CD4-positive, alpha-beta T cell treated with Interleukin-1 beta for 1 hour (primary cell): ENCODE data around the gene LILRA5.
"Not testable (repeated sequence)": the region's sequence is repeated elsewhere in the genome, so short reads cannot be mapped to it uniquely, and the experiment has no call there.

Source experiments
- DNase-seq, 2 donors: peaks; one replicate each; pipeline ENCODE4 v3.0.0-alpha.2; 2020 to 2022

Gene LILRA5

DNA sequence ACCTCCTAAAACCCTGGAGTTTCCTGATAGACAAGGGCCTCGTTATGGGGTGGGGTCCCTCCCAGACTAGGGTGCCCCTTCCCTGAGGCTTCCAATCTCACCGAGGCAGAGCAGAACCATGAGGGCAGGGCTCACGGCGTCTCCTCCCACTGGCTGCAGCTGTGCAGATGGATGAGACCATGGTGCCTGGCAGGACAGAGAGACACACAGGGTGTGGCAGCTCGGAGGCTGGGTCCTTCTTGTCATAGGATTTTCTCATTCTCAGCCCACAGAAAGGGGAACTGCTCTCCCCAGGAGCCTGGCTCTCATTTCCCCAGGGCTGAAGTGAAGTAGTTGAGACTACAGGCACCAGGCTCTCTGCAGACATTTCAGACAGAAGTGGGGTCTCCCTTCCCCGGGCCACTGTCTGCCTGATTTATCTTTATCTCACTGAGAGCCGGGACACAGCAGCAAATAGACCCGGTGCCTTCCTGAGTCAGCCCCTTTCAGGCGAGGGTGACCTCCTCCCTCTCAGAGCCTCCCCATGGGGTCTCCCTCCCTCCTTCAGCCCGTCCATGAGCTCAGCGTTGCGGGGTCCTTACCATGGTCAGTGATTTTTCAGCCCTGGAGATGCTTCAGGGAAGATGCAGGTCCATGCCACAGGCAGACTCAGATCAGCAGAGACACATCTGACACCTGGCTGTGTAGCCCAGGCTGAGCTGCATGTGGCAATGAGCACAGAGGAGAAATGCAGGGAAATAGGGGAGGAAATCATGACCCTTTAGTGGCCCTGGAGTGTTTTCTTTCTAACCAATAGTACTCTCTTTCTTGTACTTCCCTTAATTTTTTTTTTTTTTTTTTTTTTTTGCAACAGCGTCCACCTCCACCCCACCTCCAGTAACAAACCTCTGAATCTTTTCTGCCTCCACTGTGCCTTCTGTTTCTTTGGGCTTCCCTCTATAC lies at the start of gene LILRA5:
Gene LILRA5 (minus strand): TSS at position 731 of the 942 bp plus-strand sequence. CDS start 147 bp downstream, at position 584.
- peak; percentile 12 to 63 for DNase-seq

DNA sequence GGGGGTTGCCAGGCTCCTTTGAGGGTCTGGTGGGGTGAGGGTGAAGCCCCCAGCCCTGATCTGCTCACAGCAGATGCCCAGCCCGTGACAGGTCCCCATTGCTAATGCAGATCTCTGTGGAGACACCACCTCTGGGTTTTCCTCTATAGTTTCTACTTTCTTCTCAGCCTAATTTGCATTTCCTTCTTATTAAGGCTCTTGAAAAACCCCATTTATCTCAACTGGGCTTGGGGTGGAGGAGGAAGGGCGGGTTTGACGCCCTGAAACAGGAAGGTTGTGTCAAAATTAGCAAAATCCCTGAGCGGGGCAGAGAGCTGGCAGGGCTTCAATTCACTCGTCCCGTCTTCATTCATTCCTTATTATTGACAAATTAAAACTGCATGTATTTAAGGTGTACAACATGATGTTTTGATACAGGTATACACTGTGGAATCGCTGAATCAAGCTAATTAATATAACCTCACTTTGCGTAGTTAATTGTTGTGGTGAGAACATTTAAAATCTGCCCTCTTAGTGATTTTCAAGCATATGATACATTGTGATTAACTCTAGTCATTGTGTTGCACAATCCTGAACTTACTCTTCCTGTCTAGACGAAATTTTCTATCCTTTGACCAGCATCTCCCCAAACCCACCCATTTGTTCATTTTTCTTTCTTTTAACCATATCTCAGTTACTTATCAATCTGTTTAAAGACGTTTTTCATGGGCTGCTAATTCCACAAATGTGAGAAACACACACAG lies 48.9 kb upstream of the LILRA5 start:
- DNase-seq = not testable (repeated sequence)

DNA sequence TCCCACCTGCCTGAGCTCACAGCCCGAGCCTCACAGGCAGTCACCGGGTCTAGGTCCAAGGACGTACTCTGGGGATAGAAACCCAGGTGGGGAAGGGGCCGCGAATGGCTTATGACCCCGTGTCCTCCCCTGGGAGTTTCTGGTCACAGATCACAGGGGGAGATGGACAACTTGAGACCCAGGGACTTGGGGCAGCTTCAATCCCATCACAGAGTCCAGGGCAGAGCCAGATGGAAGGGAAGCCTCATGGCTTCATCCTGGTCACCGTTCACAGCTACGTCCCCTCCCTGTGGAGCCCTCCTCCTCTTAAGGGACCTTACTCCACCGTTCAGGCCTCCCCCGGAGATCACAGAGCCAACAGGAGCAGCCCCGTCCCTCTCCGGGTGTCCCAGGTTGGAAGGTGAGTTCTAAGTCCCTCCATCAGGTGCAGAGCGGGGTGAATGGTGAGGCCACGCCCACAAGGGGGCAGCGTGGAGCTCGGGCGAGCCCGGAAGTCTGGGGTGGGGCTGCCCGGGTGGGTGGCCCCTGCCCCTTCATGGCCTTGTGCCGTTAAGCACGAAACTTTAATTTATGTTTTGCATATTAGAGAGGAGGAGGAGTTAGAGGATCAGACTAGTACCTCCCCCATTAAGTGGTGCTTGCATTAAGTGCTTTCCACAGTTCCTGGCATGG lies 46.3 kb upstream of the LILRA5 start:
- DNase-seq = peak; percentile 77 to 81

DNA sequence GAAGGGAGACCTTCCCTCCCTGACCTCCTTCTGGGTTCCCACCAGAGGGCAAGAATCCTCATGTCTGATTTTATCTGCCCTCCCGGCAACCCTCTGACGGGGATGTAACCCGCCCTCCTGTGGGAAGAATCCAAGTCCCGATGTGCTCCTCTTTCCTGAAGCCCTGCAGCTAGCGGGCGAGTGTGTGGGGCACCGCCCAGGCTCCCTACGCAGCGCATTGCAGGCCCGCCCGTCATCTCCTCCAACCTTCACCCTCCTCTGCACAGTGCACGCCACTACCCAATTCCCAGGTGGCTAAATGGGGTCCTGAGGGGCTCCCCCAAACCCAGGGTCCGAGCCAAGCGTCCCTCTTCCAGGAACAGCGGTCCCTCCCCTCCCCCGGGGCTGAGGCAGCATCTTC lies 44.4 kb upstream of the LILRA5 start:
- no peak for DNase-seq

DNA sequence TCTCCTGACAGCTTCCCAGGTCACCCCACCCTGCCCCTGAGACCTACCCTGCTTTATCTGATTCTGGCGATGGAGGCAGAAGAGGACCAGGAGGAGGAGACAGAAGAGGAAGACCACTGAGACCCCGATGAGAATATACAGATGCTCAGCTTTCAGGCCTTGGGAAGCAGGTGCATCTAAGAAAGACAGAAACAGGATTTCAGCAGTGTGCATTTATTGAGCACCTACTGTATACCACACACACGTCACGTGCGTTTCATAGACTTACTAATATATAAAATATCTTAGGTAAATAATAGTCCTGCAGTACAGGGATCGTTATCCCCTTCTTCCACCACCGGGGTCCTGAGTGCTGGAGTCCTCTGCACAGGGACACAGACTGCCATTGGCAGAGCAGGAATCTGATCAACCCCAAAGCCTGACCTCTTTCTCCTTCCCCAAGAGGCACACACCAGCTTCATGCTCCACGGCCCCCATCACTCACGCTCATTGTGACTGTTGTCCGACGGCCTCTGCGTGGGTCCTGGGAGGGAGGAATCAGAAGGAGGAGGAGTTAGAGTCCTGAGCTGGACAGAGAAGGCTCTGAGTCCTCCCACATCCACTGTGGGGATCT lies 43.6 kb upstream of the LILRA5 start:
- DNase-seq = no peak

DNA sequence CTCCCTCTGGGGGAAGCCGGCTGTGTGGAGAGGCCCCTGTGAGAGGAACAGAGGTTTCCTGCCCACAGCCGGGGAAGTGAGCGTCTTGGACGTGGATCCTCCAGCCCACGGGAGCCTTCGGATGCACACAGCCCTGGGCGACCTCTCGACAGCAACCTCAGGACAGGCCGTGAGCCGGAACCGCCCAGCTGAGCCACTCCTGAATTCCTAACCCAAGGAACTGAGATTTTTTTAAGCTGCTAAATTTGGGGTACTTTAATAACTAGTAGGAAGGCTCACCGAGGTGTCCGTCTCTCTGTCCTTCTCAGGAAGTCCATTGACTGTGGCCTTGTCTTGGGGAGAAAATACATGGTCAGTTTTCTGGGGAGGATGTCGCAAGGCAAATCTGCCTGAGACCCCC lies 42.7 kb upstream of the LILRA5 start:
- no peak for DNase-seq

DNA sequence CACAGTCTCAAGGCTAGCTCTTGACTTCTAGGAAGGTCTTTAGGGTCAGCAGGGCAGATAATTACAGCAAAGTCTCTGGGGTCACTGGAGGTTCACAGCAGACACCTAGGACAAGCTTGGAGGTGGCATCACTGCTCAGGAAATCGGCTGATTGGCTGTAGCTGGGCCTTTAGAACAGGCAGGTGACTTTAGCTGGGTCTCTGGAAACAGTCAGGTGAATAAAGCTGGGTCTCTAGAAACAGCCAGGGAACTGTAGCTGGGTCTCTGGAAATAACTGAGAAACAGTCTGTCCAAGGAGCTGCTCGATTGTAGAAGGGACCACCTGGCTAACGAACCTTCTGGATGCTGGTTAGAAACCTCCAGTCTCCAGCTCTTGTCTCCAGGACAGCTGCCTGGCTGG lies 41.8 kb upstream of the LILRA5 start:
- DNase-seq = no peak

DNA sequence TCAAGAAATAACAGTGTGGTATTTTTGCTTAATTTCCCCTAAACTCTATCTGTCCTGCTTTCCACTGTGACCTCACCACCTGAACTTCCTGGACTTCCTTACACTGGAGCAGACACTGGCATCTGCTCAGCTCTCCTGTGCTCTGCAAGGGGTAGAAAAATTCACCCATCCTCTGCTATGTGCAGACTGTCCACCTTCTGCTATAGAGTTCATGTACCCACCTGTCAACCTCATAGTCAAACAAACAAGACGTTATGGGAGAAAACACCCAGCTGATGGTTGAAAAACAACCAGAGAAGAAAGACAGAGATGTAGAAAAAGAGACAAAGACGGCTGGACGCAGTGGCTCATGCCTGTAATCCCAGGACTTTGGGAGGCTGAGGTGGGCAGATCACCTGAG lies 39.6 kb upstream of the LILRA5 start:
- DNase-seq = no peak

DNA sequence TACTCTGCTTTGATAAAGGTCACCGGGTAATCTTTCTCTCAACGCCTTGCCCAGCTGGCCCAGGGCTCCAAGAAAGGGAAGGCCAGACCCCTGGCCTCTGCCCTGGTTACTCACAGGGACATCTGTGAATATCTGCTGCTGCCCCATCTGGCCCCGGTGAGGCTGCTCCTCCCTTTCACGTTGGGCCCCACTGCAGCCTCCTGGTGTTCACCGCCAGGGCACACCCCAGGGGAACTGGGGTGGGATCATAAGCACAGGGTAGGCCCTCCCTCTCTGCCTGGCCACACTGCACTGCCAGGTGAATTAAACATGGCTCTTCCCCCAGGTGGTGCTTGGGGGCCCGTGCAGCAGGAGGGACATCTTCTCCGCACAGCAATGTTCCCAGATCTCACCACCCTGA lies 39.1 kb upstream of the LILRA5 start:
- no peak for DNase-seq

DNA sequence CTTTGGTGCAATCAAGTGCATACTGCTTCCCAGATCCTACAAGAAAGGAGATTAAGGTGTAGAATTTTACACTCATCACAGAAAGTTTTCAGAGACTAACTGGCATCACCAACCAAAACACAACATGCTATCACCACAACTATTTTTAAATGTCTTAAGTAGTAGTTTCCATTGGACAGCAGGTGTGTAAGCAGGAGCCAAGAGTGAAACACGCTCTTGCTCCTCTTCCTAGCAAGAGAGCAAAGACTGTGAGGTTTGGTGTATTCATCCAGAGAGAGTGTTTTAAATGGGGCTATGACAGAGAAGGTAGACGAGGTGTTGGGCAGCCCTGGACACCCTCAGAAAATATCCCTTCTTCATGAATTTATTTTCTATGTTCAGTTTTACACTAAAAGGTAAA lies 38.5 kb upstream of the LILRA5 start:
- DNase-seq = no peak

DNA sequence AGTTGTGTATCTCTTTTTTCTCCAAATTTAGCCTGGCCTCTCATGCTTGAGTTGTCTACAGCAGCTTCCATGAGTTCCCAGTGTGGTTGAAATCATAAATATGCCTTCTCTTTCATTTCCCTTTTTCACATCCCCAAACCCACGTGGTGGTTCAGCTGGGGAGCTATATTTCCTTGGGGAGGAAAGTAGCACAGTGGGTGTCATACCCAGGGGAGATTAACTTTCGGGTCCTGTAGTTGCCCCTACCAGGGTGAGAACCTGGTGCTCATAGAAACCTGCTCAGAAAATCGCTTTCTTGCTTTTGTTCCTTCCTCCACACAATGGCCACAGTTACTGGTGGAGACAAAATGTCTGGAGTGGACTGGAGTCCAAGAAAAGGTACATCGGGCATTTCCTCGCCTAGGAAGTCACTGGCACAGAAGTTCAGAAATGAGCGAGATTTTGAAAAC lies 33.0 kb upstream of the LILRA5 start:
- DNase-seq = peak in 1 of 2 donors; percentile 39

DNA sequence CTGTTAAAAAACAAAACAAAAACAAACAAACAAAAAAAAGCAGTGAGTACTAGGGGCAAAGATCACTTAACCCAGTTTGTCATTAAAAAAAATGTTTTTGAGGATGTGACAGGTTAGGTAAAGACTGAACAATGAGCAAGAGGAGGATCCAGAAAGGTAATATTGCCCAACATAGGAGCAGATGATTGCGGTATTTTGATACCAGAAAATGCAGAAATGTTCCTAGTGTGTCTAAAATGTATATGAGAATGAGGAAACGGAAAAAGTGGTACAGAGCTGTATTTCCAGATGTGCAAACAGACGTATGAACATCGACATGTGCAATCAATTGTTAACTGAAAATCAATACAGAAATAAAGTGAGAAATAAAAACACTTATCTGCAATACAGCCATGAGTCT lies 30.9 kb upstream of the LILRA5 start:
- DNase-seq = no peak

DNA sequence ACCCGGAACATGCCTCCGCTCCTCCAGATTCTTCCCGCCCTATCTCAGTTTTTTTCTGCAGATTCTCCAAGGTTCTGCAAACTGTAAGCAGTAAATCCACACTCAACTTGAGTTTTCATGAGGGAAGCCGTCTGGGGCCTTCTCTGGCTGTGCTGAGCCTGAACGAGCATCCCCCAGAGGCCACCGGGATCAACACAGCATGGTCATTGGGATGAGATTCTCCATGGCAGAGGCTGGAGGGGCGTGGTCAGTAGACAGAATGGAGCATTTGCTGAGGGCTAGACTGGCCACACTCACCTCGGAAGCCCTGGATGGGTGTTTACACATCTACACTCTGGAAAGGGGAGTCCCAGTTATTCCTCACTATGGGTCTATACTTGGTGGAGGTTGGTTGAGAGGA lies 28.3 kb upstream of the LILRA5 start:
- no peak for DNase-seq

DNA sequence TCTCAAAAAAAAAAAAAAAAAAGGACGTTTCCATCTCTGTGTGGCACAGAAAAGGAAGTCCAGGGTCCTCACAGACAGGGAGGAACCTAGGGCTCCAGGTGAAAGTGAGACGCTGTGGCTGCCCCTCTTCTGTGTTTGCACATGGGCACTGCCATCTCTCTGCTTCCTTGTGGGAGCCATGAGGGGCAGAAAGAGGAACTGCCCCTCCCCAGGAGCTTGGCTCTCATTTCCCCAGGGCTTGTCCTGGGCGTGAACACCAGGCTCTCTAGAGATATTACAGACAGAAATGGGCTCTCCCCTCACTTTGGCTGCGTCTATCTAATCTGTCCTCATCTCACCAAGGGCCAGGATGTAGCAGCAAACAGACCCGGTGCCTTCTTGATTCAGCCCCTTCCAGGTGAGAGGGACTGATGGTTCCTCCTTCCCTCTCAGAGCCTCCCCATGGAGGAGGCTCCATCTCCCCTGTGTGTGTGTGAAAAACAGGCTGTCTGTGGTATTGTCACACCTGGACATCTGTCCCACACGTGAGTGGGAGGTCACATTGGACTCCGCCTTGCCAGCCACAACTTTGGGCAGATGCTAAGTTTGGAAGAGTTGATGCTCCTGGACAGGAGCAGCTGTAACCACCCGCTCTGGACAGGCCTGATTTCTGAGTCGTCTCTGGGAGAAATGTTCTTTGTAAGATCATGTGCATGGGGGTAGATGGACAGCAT lies 26.8 kb upstream of the LILRA5 start:
- peak in 1 of 2 donors; percentile 54 for DNase-seq

DNA sequence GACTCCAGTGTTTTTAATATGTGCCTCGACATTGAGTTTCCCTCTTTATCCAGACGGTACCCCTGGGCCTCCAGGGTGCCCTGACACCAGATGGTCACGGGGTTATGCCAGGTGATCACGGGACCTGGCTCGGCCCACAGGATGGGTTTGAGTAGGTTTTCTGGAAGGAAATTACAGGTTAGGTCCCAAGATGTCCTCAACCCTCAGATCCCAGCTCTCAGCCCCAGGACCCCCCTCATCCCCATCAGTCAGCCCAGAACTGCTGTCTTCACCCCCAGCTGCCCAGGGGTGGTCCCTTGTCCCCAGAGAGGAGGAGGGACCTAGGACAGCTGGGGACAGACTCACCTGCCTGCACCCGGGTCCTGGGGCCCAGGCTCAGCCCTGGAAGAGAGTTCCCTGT lies 25.6 kb upstream of the LILRA5 start:
- no peak for DNase-seq

DNA sequence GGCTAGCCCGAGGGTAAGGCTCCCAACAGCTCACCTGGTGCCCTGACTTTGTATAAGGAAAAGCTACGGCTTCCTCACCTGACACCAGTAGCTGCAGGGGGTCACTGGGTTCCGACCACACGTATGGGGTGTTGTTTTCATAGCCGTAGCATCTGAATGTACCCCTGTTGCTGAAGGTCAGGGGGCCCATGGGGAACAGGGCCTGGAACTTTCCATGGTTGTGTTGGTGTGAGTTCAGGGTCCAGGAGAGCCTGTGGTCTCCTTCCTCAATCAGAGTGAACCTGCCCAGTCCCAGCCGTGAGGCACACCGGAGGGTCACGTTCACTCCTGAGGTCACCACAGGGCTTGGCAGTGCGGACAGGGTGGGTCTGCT lies 24.9 kb upstream of the LILRA5 start:
- DNase-seq = no peak

DNA sequence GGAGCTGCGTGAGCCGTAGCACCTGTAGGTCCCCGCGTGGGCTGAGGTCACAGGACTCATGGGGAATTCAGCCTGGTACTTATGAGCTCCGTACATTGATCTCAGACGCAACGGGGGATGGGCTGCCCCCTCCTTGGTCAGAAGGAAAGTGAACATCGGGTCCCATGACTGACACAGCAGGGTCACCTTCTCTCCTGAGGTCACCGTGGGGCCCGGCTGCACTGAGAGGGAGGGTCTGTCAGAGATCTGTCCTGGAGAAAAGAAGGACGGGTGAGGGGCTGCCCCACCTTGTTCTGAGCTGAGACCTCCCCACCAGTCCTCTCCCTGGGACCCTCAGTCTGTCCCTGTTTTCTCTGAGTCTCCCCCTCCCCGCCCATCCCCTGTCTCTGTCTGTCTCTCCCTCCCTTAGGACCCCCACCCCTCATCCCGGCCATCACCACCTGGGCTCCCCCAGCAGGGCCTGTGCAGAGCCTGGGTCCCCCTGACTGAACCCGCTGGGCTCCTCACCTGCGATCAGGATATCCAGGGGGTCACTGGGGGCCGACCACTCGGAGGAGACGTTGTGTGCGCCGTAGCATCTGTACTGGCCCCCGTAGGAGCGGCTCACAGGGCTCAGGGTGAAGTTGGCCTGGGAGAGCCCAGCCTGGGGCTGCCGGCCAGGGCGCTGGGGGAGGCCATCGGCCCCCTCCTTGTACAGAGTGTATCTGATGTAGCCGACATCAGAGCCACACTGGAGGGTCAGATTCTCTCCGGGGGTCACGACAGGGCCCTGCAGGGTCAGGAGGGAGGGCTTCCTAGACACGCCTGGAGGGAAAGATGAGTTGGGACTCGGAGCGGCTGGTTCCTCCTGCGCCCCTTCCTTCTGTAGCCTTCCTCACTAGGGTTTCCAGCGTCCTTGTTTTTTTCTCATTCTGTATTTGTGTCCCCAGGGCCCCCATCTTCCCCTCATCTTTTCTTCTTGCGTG lies 24.2 kb upstream of the LILRA5 start:
- DNase-seq = no peak

DNA sequence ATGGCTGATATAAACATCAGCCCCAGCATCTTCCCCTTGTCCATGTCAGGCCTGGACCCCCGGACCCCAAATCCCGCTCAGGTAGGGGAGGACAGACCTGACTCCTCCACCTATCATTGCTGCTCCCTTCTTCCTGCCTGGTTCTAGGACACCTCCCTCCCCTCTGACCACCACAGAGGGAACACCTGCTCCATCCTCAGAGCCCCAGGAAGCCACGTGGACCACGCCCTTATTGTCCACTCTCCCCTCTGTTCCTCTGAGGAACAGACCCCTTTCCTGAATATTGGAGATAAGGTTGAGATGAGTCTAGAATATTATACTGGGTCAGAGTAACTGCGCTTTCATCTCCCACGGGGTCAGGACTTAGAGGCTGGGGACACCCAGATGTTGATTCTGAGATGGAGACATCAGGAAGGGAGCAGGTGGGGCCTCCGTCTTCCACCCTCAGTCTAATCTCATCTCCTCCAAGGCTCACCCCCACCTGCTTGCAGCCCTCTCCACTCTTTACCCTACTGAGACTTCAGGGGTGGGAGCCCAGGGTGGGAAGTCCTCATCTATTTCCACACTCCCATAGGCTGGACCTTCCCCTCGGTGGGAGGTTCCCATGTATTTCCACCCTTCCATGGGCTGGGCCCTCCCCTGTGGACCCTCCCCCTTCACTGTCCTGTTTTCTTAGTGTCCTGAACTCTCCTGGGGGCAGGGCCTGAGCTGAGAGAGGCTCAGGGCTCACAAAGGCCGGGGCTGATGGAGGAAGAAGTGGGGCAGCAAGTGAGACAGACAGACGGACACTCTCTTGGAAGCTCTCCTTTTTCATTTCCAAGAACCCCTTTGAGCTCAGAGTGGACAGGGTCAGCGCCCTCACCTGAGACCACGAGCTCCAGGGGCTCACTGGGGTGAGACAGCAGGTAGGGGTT lies 23.3 kb upstream of the LILRA5 start:
- DNase-seq = no peak

DNA sequence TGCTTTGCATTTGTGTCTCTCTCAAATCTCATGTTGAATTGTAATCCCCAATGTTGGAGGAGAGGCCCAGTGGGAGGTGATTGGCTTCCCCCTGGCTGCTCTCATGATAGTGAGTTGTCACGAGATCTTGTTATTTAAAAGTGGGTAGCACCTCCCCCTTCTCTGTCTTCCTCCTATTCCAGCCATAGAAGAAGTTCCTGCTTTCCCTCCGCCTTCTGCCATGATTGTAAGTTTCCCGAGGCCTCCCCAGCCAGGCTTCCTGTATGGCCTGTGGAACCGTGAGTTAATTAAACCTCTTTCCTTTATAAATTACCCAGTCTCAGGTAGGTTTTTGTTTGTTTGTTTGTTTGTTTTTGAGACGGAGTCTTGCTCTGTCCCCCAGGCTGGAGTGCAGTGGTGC lies 22.2 kb upstream of the LILRA5 start:
- no peak for DNase-seq
